SW480 (cell line): ENCODE measurements around the gene TSC22D3.
"Not testable (repeated sequence)": the region's sequence is repeated elsewhere in the genome, so short reads cannot be mapped to it uniquely, and the experiment has no call there.

Experiments used
- DNase-seq: peaks from one replicate; pipeline ENCODE4 v3.0.0-alpha.2; 2016; ENCODE audit warnings: low spot score

TSC22D3 gene

GRCh38 chrX:107775734-107776511, at the start of gene TSC22D3:
TSC22D3 (minus strand) TSS chrX:107775787; CDS start chrX:107775419, 368 bp downstream.
- peak; percentile 84 for DNase-seq

- DNase-seq, result peak; percentile 21
Measured at GRCh38 chrX:107823456-107823855, 47.9 kb upstream of the TSC22D3 start.

GRCh38 chrX:107823042-107823441, 47.5 kb upstream of the TSC22D3 start:
- no peak for DNase-seq

- DNase-seq, result no peak
Measured at GRCh38 chrX:107818900-107819521, 43.4 kb upstream of the TSC22D3 start.

GRCh38 chrX:107810053-107810452, 34.5 kb upstream of the TSC22D3 start:
- DNase-seq, result not testable (repeated sequence)

GRCh38 chrX:107805179-107805578, 29.6 kb upstream of the TSC22D3 start:
- no peak for DNase-seq

- no peak for DNase-seq
Measured at GRCh38 chrX:107804427-107804826, 28.8 kb upstream of the TSC22D3 start.

- DNase-seq, result no peak
Measured at GRCh38 chrX:107787827-107788226, 12.2 kb upstream of the TSC22D3 start.

- no peak for DNase-seq
Measured at GRCh38 chrX:107780525-107780924, 4.9 kb upstream of the TSC22D3 start.

- no peak for DNase-seq
Measured at GRCh38 chrX:107777536-107777832, 1.9 kb upstream of the TSC22D3 start, which contains the start of gene NCBP2L. NCBP2L (plus strand) TSS chrX:107777733; CDS start chrX:107794221, 16,488 bp downstream.

GRCh38 chrX:107776649-107777535, 1.3 kb upstream of the TSC22D3 start:
- DNase-seq, result peak; percentile 82

GRCh38 chrX:107775000-107775733, 420 bp downstream of the TSC22D3 start:
- no peak for DNase-seq

- no peak for DNase-seq
Measured at GRCh38 chrX:107773906-107774435, 1.6 kb downstream of the TSC22D3 start.

GRCh38 chrX:107773206-107773605, 2.4 kb downstream of the TSC22D3 start:
- DNase-seq, result peak; percentile 29

GRCh38 chrX:107769581-107770317, 5.8 kb downstream of the TSC22D3 start:
- no peak for DNase-seq

- DNase-seq, result no peak
Measured at GRCh38 chrX:107768051-107768450, 7.5 kb downstream of the TSC22D3 start.

GRCh38 chrX:107766470-107767150, 9.0 kb downstream of the TSC22D3 start:
- DNase-seq, result no peak

- no peak for DNase-seq
Measured at GRCh38 chrX:107764845-107765608, 10.6 kb downstream of the TSC22D3 start.

GRCh38 chrX:107763647-107764046, 11.9 kb downstream of the TSC22D3 start:
- no peak for DNase-seq
